SK-N-SH (cell line): Measurements from ENCODE around the gene RTN4RL1. TPM values are rescaled to one million over a fixed set of nuclear protein-coding genes. Genes with fewer than 3 reads are reported as not detected.

Source experiments
- CTCF ChIA-PET: fragments of 300-600, 350-600 bp; formaldehyde crosslinking; extraction: SDS; loops from one replicate; lab custom pipeline; 2021; lab: Yijun Ruan, JAX
- POLR2A ChIA-PET: fragments of 350-600 bp; sonication (Branson Sonifier 250); formaldehyde crosslinking; extraction: SDS; loops from one replicate; lab custom pipeline; 2020; ENCODE audit warnings: antibody characterized with exemption, inconsistent platforms; lab: Yijun Ruan, JAX
- DNase-seq: peaks from one replicate; pipeline ENCODE4 v3.0.0; 2012
- H2AFZ ChIP-seq: fragments of 200-600 bp; sonication (generic); 2 replicates; pipeline ENCODE4 v1.8.1; 2016; ENCODE audit warnings: antibody characterized with exemption, mild to moderate bottlenecking, low read depth
- H3F3A ChIP-seq: fragments of 200-600 bp; sonication (generic); replicated peaks from 2 replicates; pipeline ENCODE3; 2016; ENCODE audit warnings: antibody characterized with exemption, mild to moderate bottlenecking; ENCODE audit not compliant: insufficient read depth
- H3K27ac ChIP-seq, 2 experiments: fragments of 200-500 bp in 1 of 2; fragments of 200-600 bp in 1 of 2; sonication (Bioruptor generic) in 1 of 2; sonication (generic), shearing (Covaris generic) in 1 of 2; 2 replicates each; pipeline versions ENCODE4 v1.5.1 to v1.6.1; 2014 to 2016; ENCODE audit warnings: low read depth in 2 of 2, inconsistent platforms in 1 of 2, low read length in 1 of 2, mild to moderate bottlenecking in 1 of 2, mixed read lengths in 1 of 2
- H3K27me3 ChIP-seq: fragments of 200-600 bp; sonication (generic), shearing (Covaris generic); 2 replicates; pipeline ENCODE4 v1.6.1; 2016; ENCODE audit warnings: mixed run types; ENCODE audit not compliant: insufficient read depth
- H3K36me3 ChIP-seq, 2 experiments: fragments of 200-500 bp in 1 of 2; fragments of 200-600 bp in 1 of 2; sonication (Bioruptor generic) in 1 of 2; sonication (generic) in 1 of 2; replicated peaks in 1 of 2; 2 replicates each; pipeline versions ENCODE3 to v1.5.1; 2014 to 2016; ENCODE audit warnings: low read length in 1 of 2, mild to moderate bottlenecking in 1 of 2; ENCODE audit not compliant: insufficient read depth in 2 of 2, control insufficient read depth in 1 of 2
- H3K4me1 ChIP-seq, 2 experiments: fragments of 200-500 bp in 1 of 2; fragments of 200-600 bp in 1 of 2; sonication (Bioruptor generic) in 1 of 2; sonication (generic), shearing (Covaris generic) in 1 of 2; 2 replicates each; pipeline versions ENCODE4 v1.5.1 to v1.6.1; 2014 to 2016; ENCODE audit warnings: low read depth in 1 of 2, low read length in 1 of 2, mixed run types in 1 of 2; ENCODE audit not compliant: insufficient read depth in 2 of 2, control insufficient read depth in 1 of 2
- H3K4me2 ChIP-seq: fragments of 200-600 bp; sonication (generic), shearing (Covaris generic); 2 replicates; pipeline ENCODE4 v1.6.1; 2017; ENCODE audit warnings: mixed run types
- H3K4me3 ChIP-seq, 2 experiments: fragments of 200-500 bp in 1 of 2; fragments of 200-600 bp in 1 of 2; sonication (Bioruptor generic) in 1 of 2; sonication (generic), shearing (Covaris generic) in 1 of 2; 2 replicates each; pipeline versions ENCODE4 v1.5.1 to v1.8.1; 2014 to 2016; ENCODE audit warnings: low read depth in 2 of 2, inconsistent platforms in 1 of 2, low read length in 1 of 2, mild to moderate bottlenecking in 1 of 2, mixed read lengths in 1 of 2, moderate library complexity in 1 of 2
- H3K79me2 ChIP-seq: fragments of 200-600 bp; sonication (generic); 2 replicates; pipeline ENCODE4 v1.8.1; 2017; ENCODE audit warnings: mild to moderate bottlenecking; ENCODE audit not compliant: insufficient read depth
- H3K9ac ChIP-seq: fragments of 200-600 bp; sonication (generic); 2 replicates; pipeline ENCODE4 v1.6.1; 2017; ENCODE audit warnings: mixed run types
- H3K9me2 ChIP-seq: fragments of 200-600 bp; sonication (generic); 2 replicates; pipeline ENCODE4 v1.6.1; 2017; ENCODE audit warnings: mixed run types
- H3K9me3 ChIP-seq: fragments of 200-600 bp; sonication (generic); 2 replicates; pipeline ENCODE4 v1.6.1; 2017; ENCODE audit warnings: mixed run types, mild to moderate bottlenecking, moderate library complexity
- H4K20me1 ChIP-seq: fragments of 200-600 bp; sonication (generic); 2 replicates; pipeline ENCODE4 v1.6.1; 2017; ENCODE audit warnings: mild to moderate bottlenecking, mixed run types; ENCODE audit not compliant: insufficient read depth
- CTCF ChIP-seq: fragments of 200-600 bp; sonication (generic); IDR thresholded peaks from 2 replicates; pipeline ENCODE4 v1.6.1; 2017; ENCODE audit warnings: antibody characterized with exemption, mild to moderate bottlenecking, moderate library complexity
- ELF1 ChIP-seq: IDR thresholded peaks from 2 replicates; pipeline ENCODE4 v1.4.0; 2012
- EZH2phosphoT487 ChIP-seq: fragments of 200-600 bp; sonication (generic); IDR thresholded peaks from 2 replicates; pipeline ENCODE4 v1.6.1; 2017; ENCODE audit warnings: low read depth, mixed run types, mild to moderate bottlenecking, antibody characterized with exemption, moderate library complexity, borderline replicate concordance
- REST ChIP-seq: IDR thresholded peaks from 2 replicates; pipeline ENCODE4 v1.6.1; 2012; ENCODE audit warnings: mild to moderate bottlenecking, low read depth, low read length, moderate library complexity
- SIN3A ChIP-seq: IDR thresholded peaks from 2 replicates; pipeline ENCODE4 v1.6.1; 2012; ENCODE audit warnings: low read depth, mild to moderate bottlenecking, low read length, moderate library complexity, borderline replicate concordance
- TCF12 ChIP-seq: IDR thresholded peaks from 2 replicates; pipeline ENCODE4 v1.4.0; 2012
- USF2 ChIP-seq: fragments of 150-350 bp; IDR thresholded peaks from 2 replicates; pipeline ENCODE4 v1.6.1; 2017; ENCODE audit warnings: antibody characterized with exemption, low read length, low read depth, borderline replicate concordance
- WGBS: methylation state at CpG from one replicate; pipeline ENCODE4 v1.1.6; 2017; ENCODE audit warnings: low lambda C conversion rate; 5-methylcytosine and 5-hydroxymethylcytosine counted together
- polyA plus RNA-seq, 3 experiments: library from polyadenylated mRNA; depleted of rRNA; stranded (reverse); fragments of >200 nt; gene quantifications; 2 replicates each; pipeline ENCODE4 v1.2.3, GENCODE V29; 2012
- TF ChIP-seq, protein P1 (sequence below): IDR thresholded peaks from 2 replicates; pipeline ENCODE4 v1.4.0; 2012; ENCODE audit warnings: low read depth

The RTN4RL1 gene
- polyA plus RNA-seq, 1 of the 3 experiments (the other 2 are of a cell fraction), result 0.07 TPM

DNA sequence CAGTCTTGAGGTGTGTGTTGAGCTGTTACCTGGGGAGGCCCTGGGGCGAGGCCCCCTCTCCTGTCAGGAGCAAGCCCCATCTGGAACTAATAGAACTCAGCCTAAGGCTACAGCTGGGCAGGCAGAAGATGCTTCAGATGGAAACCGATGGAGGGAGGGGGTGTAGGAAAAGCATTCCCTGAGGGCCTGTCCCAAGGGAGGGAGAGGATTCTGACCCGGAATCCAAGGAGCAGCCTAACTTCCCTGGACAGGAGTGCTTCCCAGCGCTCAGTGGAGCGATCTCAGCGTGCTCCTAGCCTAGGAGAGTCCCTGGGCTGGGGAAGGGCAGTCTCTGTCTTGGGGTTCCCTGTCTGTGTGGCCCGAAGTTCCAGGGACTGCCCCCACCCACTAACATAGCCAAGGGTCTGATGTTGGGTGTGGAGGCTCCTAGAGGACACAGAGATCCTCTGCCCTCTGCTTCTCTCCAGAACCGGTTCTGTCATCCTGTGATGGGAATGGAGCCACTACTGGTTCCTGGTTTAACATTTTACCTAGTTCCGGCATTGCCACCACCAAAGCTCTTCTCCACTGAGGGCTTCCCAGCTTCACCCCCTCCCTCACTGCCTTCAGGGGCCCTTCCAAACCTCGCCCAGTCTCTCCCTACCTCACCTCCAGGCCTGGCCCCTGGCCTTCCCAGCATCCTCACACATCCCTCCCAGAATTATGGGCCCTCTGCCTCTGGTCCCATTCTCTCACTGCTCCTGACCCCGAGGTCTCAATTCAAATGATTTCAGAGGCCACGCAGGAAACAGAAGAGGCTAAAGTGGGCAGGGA is 58.7 kb downstream of the RTN4RL1 start:
- H3K4me3 ChIP-seq, result no peak overlapping the region
- H3K9me2 ChIP-seq, result no peaks in the 10 kb centered on the region
- DNase-seq, result no peak
- H2AFZ ChIP-seq, result no peak overlapping the region
- no peaks in the 10 kb centered on the region for H3K27me3 ChIP-seq
- H3K9ac ChIP-seq, result no peak overlapping the region
- ChIA-PET CTCF (interaction anchor here (0.7 to 2.6 kb wide), 4 partner anchors 17 to 60 kb away, joined by 3 to 9 read pairs (median 4); no protein-coding TSS in a partner anchor), POLR2A (no interaction called here)
- no peaks in the 10 kb centered on the region for H3K36me3 ChIP-seq
- H3K4me2 ChIP-seq, result no peak overlapping the region
- WGBS, result 58% methylated on average over 9 of the region's 12 CpGs
- H3K79me2 ChIP-seq, result no peaks in the 10 kb centered on the region
- H3F3A ChIP-seq, result no peaks in the 10 kb centered on the region
- H4K20me1 ChIP-seq, result no peaks in the 10 kb centered on the region
- H3K27ac ChIP-seq, result no peak overlapping the region
- H3K9me3 ChIP-seq, result no peaks in the 10 kb centered on the region
- peaks cover 0 to 14% of the 10 kb centered on the region in 2 experiments; a peak in 1 of 4 replicates for H3K4me1 ChIP-seq
- no peak for TF ChIP-seq USF2
- no peak for TF ChIP-seq ELF1
- TF ChIP-seq TCF12, result peak; percentile 29; the same call in 1 of the 2 replicates
- TF ChIP-seq, protein P1, sequence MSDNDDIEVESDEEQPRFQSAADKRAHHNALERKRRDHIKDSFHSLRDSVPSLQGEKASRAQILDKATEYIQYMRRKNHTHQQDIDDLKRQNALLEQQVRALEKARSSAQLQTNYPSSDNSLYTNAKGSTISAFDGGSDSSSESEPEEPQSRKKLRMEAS, result no peak
- TF ChIP-seq SIN3A, result no peak
- TF ChIP-seq CTCF, result no peak
- no peak for TF ChIP-seq REST
- no peak for TF ChIP-seq EZH2phosphoT487
- TF ChIP-seq, all 33 proteins: peak for 1
